Common myeloid progenitor, CD34-positive (primary cell): ENCODE measurements around the gene CBX7.

Source experiments
- CTCF ChIA-PET: fragments of 350-600 bp; sonication (Branson Sonifier 250); formaldehyde crosslinking; loops from one replicate; lab custom pipeline; 2021; ENCODE audit warnings: antibody characterized with exemption; lab: Charles Lee
- POLR2A ChIA-PET: fragments of 350-600 bp; sonication (Branson Sonifier 250); formaldehyde crosslinking; loops from one replicate; lab custom pipeline; 2021; ENCODE audit warnings: antibody characterized with exemption; lab: Charles Lee
- DNase-seq, 3 donors: peaks; one replicate each; pipeline versions ENCODE4 v3.0.0 to v3.0.0-alpha.2; 2013
- H3K27ac ChIP-seq, 2 experiments: 1 replicate in 1 of 2; 2 replicates in 1 of 2; pipeline ENCODE4 v1.7.0; 2013; ENCODE audit warnings: inconsistent platforms in 2 of 2, low read length in 2 of 2, mild to moderate bottlenecking in 2 of 2, low read depth in 1 of 2, moderate library complexity in 1 of 2; ENCODE audit not compliant: severe bottlenecking in 2 of 2, insufficient read depth in 1 of 2, poor library complexity in 1 of 2
- H3K27me3 ChIP-seq, 5 experiments: replicated peaks in 2 of 5; 1 replicate in 3 of 5; 2 replicates in 2 of 5; pipeline versions ENCODE4 v1.6.1 to v1.7.0; 2013; ENCODE audit warnings: low read length in 4 of 5, mild to moderate bottlenecking in 2 of 5, moderate library complexity in 2 of 5, inconsistent platforms in 1 of 5; ENCODE audit not compliant: insufficient read depth in 5 of 5, control insufficient read depth in 4 of 5
- H3K36me3 ChIP-seq, 4 experiments: 1 replicate in 2 of 4; 2 replicates in 2 of 4; pipeline versions ENCODE4 v1.6.1 to v1.7.0; 2013; ENCODE audit warnings: low read length in 3 of 4, control low read depth in 1 of 4, mild to moderate bottlenecking in 1 of 4; ENCODE audit not compliant: control insufficient read depth in 4 of 4, insufficient read depth in 4 of 4
- H3K4me1 ChIP-seq, 4 experiments: 1 replicate in 3 of 4; 2 replicates in 1 of 4; pipeline versions ENCODE4 v1.6.1 to v1.7.1; 2013; ENCODE audit warnings: low read length in 3 of 4, mild to moderate bottlenecking in 3 of 4, control low read depth in 1 of 4, inconsistent platforms in 1 of 4, moderate library complexity in 1 of 4; ENCODE audit not compliant: control insufficient read depth in 4 of 4, insufficient read depth in 4 of 4; ENCODE audit errors: control extremely low read depth in 1 of 4
- H3K4me3 ChIP-seq, 7 experiments: 1 replicate in 4 of 7; 2 replicates in 3 of 7; pipeline versions ENCODE4 v1.5.1 to v1.7.0; 2013; ENCODE audit warnings: mild to moderate bottlenecking in 7 of 7, low read length in 6 of 7, moderate library complexity in 6 of 7, inconsistent platforms in 2 of 7, low read depth in 2 of 7, control low read depth in 1 of 7; ENCODE audit not compliant: insufficient read depth in 4 of 7, control insufficient read depth in 1 of 7; ENCODE audit errors: extremely low read depth in 1 of 7
- H3K9me3 ChIP-seq, 5 experiments: 1 replicate in 4 of 5; 2 replicates in 1 of 5; pipeline versions ENCODE4 v1.6.1 to v1.7.1; 2013; ENCODE audit warnings: low read length in 4 of 5, mild to moderate bottlenecking in 2 of 5, inconsistent platforms in 1 of 5, low read depth in 1 of 5, moderate library complexity in 1 of 5; ENCODE audit not compliant: control insufficient read depth in 4 of 5, insufficient read depth in 2 of 5; ENCODE audit errors: control extremely low read depth in 1 of 5
- WGBS: methylation state at CpG from one replicate; pipeline ENCODE4 v1.1.5; 2013; ENCODE audit not compliant: insufficient coverage; 5-methylcytosine and 5-hydroxymethylcytosine counted together

CBX7 gene

DNA sequence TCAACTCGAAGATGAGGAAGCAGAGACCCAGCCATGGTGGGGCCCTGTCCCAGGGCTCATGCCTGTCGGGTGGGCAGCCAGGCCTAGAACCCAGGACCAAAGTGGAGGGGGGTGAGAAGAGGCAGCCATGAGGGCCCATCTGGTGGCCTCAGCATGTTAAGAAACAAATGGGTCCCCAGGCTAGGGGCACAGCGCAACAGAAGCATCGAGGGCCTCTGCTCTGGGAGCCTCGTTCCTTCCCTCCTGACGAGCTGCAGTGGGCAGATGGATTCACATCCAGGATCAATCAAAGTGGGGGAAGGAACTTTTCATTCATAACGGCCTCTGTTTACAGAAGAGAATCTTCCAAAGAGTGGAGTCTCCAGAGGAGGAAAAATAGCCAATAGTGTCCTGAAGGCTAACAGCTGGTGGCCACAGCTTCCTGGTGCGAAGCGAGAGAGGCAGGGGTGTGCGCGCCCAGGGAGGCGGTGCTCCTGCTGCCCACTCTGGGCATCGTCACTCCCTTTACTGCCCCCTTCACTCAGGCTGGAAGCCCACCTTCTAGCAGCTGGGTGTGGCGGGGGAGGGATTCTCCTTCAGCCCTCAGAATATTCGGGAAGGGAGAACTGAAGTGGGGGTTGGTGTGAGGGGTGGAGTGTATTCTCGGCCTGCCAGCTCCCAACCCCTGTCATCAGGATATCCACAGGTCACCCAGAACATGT is 4.3 kb downstream of the CBX7 start:
- Histone ChIP-seq H3K27ac (no peak overlapping the region), H3K4me3 (no peak overlapping the region), H3K36me3 (peaks cover 0 to 6% (median 4%) of the 10 kb centered on the region in 4 experiments), H3K9me3 (no peaks in the 10 kb centered on the region), H3K4me1 (peaks cover 0 to 42% (median 33%) of the 10 kb centered on the region in 4 experiments), H3K27me3 (peaks cover 0 to 4% (median 2%) of the 10 kb centered on the region in 5 experiments)
- CTCF ChIA-PET, result interaction anchor here (1.2 to 2.0 kb wide), 3 partner anchors 13 to 168 kb away, joined by 3 to 11 read pairs (median 7); no protein-coding TSS in a partner anchor
- DNase-seq, result no peak
- POLR2A ChIA-PET, result interaction anchor here (0.8 to 1.3 kb wide), 2 partner anchors 171 to 172 kb away, joined by 3 to 4 read pairs; no protein-coding TSS in a partner anchor
- WGBS, result 92% methylated on average over 13 of the region's 16 CpGs

DNA sequence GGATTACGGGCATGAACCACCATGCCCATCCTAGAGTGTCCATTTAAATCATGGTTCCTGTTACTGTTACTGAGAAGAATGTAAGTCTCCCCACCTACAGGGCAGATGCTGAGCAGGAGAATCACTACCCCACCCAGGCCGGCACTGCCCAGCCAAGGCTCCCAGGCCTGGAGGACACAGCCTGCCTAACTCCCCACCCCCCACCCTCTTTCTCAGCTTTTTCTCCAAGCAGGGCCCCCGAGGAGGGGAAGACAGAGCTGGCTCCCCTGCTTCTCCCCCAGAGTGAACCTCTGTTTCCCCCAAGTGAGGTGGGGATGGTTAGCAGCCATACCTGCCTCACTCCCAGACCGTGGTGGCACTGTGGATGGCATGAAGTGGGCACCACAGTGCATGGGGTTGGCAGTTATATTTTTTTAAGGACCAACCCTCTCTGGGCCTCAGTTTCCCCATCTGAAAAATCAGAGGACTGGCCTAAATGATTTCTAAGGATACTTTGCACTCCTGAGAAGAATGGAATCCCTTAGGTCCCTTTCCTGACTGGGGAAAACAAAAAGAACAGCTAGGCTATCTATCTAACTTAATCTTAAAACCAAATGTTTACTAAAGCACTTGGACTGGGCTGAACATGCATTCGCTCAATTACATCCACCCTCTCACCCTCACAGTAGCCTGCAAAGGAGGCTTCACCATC is 5.0 kb downstream of the CBX7 start:
- H3K4me3 ChIP-seq, result no peak overlapping the region
- no peak for DNase-seq
- ChIA-PET CTCF (interaction anchor here (1.2 to 2.0 kb wide), 2 partner anchors 12 to 169 kb away, joined by 3 to 11 read pairs; no protein-coding TSS in a partner anchor), POLR2A (no interaction called here)
- no peak overlapping the region for H3K27ac ChIP-seq
- no peaks in the 10 kb centered on the region for H3K9me3 ChIP-seq
- H3K36me3 ChIP-seq, result peaks cover 0 to 6% (median 4%) of the 10 kb centered on the region in 4 experiments
- no peaks in the 10 kb centered on the region for H3K27me3 ChIP-seq
- peaks cover 0 to 37% (median 28%) of the 10 kb centered on the region in 4 experiments for H3K4me1 ChIP-seq
- 100% methylated on average over 3 of the region's 5 CpGs for WGBS

DNA sequence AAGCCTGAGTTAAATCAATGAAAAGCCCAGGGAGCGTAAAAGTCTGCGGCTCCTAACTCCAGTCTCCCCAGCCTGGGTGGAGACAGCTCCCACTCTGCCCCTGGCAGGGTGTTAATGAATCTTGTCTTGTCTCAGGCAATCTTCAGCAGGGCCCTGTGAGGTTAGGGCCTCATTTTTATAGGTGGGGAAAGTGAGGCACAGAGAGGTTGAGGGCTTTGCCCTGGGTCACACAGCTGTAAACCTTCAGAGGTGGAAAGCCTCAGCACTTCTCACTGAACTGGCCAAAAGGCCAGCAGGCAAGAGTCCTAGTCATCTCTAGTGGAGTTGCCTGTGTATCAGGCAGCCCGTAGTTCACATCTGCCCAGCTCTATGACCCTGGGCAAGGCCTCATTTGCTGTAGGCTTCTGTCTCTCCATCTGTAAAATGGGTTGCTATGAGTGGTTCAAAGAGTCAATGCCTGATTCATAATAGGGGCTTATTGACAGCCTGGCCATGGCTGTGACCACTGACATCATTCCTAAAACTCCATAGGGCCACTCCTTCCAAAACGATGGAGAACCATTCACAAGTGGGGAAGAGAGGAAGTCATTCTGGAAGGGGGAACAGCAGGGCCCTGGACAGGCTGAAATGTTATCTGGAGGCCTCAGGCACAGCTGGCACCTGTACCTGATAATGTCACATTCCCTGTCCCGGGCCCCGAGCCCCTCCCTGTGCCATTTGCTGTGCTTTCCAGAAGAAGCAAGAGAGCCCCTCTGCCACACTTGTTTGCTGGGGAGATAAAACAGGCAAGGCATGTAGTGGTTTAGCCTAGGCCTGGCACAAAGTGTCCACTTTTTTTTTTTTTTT is 6.0 kb downstream of the CBX7 start:
- no peak for DNase-seq
- peak overlapping the region; percentile 25 to 78 for H3K27ac ChIP-seq
- H3K9me3 ChIP-seq, result no peaks in the 10 kb centered on the region
- WGBS, result 74% methylated on average over 6 of the region's 6 CpGs
- H3K4me3 ChIP-seq, result peak overlapping the region in 6 of 7 experiments; percentile 46 to 93 (median 72)
- POLR2A ChIA-PET, result no interaction called here
- no peaks in the 10 kb centered on the region for H3K27me3 ChIP-seq
- H3K4me1 ChIP-seq, result peaks cover 0 to 30% (median 23%) of the 10 kb centered on the region in 4 experiments
- CTCF ChIA-PET, result no interaction called here
- H3K36me3 ChIP-seq, result peaks cover 0 to 6% (median 4%) of the 10 kb centered on the region in 4 experiments

DNA sequence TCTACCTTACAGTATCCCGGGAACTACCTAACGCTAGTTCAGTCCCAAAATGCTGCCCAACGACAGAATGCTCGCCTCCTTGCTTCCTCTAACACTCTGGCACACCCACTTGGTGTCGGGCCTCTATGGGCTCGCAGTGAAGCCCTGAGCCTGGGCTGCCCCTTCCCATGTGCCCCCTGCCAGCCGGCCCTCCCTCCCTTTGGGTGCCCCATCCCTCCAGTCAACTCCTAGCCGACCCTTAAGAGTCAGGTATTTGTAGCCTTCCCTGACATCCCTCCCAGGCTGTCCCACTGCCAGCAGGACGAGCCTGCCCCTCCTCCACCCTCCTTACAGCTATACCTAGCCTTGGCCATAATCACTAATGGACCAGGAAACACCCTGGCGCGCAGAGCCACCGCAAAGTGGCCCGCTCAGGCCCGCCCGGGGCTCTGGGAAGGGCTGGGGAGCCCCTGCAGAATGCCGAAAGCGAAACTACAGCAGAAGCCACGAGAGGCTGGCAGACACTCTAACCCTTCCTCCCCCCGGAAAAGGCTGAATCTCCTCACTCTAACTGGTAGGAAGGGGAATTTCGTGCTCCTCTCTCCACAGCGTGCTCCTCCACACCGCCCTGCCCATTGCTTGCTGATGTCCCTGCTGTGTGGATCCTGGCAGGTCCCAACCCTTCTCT is 8.2 kb downstream of the CBX7 start:
- H3K4me3 ChIP-seq, result peak overlapping the region; percentile 71 to 93 (median 90)
- H3K27ac ChIP-seq, result peak overlapping the region in 1 of 2 experiments; percentile 65
- no peaks in the 10 kb centered on the region for H3K27me3 ChIP-seq
- H3K36me3 ChIP-seq, result peaks cover 0 to 3% (median 2%) of the 10 kb centered on the region in 4 experiments
- CTCF ChIA-PET, result interaction anchor here (1.2 to 1.7 kb wide), 2 partner anchors 9 to 167 kb away, joined by 4 to 5 read pairs; no protein-coding TSS in a partner anchor
- WGBS, result 5% methylated on average over 18 of the region's 22 CpGs
- H3K9me3 ChIP-seq, result no peaks in the 10 kb centered on the region
- POLR2A ChIA-PET, result no interaction called here
- peaks cover 0 to 30% (median 23%) of the 10 kb centered on the region in 4 experiments for H3K4me1 ChIP-seq
- peak; percentile 66 to 87 (median 87) for DNase-seq

DNA sequence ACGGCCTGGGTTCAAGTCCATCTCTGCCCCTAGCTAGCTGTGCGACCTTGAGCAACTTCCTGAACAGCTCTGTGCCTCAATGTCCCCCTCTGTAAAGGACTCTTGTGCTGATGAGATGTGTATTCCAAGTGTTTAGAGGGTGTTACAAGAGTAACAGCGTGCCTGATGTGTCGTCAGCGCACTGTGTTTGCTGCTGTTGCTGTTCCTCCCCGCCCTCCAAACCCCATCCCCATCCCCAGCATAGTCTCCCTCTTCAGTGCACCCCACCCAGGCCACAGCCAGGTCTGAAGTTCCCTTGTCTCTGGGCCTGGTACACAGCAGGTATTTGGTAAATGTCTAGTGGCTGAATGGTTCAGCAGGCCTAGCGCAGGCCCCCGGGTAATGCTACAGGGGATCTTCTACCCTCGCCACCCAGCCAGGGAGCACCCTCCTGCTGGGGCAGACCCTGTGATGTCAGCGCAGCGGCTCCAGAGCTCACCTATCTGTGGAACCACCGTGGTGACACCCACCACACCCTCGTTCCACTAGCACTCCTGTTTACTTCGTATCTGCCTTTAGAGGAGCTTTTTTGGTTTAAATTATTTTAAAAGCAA is 10.3 kb downstream of the CBX7 start:
- Histone ChIP-seq H3K27me3 (peaks cover 0 to 3% (median 0%) of the 10 kb centered on the region in 5 experiments), H3K4me1 (peaks cover 0 to 26% (median 23%) of the 10 kb centered on the region in 4 experiments), H3K36me3 (no peaks in the 10 kb centered on the region), H3K27ac (no peak overlapping the region), H3K4me3 (no peak overlapping the region), H3K9me3 (no peaks in the 10 kb centered on the region)
- ChIA-PET POLR2A (no interaction called here), CTCF (interaction anchor here (0.5 to 1.7 kb wide), 6 partner anchors 27 to 177 kb away, joined by 3 to 5 read pairs (median 4); partner anchors contain the start of gene RPL3)
- no peak for DNase-seq
- WGBS, result over 99% methylated on average over 9 of the region's 14 CpGs

DNA sequence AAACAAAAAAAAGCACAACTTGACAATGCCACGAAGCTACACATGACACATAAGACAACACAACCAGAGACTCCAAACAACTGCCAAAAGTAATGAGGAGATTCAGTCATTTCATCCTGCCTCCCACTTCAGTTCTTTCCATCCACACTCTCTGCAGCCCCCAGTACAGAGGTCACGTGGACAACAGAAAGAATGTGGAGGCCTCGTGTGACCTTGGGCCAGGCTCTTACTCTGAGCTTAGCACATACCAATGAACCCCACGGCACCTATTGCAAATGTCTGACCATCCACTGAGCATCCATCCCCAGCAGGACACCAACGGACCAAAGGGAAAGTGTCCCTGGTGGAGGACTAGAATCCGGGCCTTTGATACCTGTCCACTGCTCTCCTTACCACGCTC is 12.5 kb downstream of the CBX7 start:
- POLR2A ChIA-PET, result no interaction called here
- CTCF ChIA-PET, result interaction anchor here (1.1 to 1.2 kb wide), 2 partner anchors 22 to 179 kb away, joined by 3 read pairs; no protein-coding TSS in a partner anchor
- Histone ChIP-seq H3K4me1 (peaks cover 0 to 14% (median 12%) of the 10 kb centered on the region in 4 experiments), H3K9me3 (no peaks in the 10 kb centered on the region), H3K4me3 (no peak overlapping the region), H3K36me3 (no peaks in the 10 kb centered on the region), H3K27me3 (peaks cover 0 to 10% (median 0%) of the 10 kb centered on the region in 5 experiments), H3K27ac (no peak overlapping the region)
- WGBS, result 100% methylated on average over 6 of the region's 7 CpGs
- no peak for DNase-seq
